Cardiac muscle cell (in vitro differentiated cells and primary cell): ENCODE results near the gene PHF21B. TPM values are rescaled to one million over a fixed set of nuclear protein-coding genes. Genes with fewer than 3 reads are reported as not detected.

Experiments
- DNase-seq, 2 donors: peaks; one replicate each; pipeline versions ENCODE4 v3.0.0 to v3.0.0-alpha.2; 2010 to 2017; ENCODE audit warnings: low read depth in 1 of 2, low spot score in 1 of 2
- H3K27ac ChIP-seq: fragments of 200-600 bp; sonication (generic); 2 replicates; pipeline ENCODE4 v1.5.1; 2016
- H3K27me3 ChIP-seq: fragments of 200-600 bp; sonication (generic); 2 replicates; pipeline ENCODE4 v1.6.0; 2016; ENCODE audit warnings: control low read depth
- H3K36me3 ChIP-seq: fragments of 200-600 bp; sonication (generic); 2 replicates; pipeline ENCODE4 v1.5.1; 2016; ENCODE audit warnings: control low read depth
- H3K4me1 ChIP-seq: fragments of 200-600 bp; sonication (generic); 2 replicates; pipeline ENCODE4 v1.8.1; 2017; ENCODE audit warnings: low read depth, mild to moderate bottlenecking, mixed run types
- H3K4me3 ChIP-seq: fragments of 200-600 bp; sonication (generic); 2 replicates; pipeline ENCODE4 v1.5.1; 2016; ENCODE audit warnings: mild to moderate bottlenecking
- H3K9me3 ChIP-seq: fragments of 200-600 bp; sonication (generic); 2 replicates; pipeline ENCODE4 v1.5.1; 2017; ENCODE audit warnings: low read depth, mild to moderate bottlenecking, control low read depth
- CTCF ChIP-seq: IDR thresholded peaks from 2 replicates; pipeline ENCODE4 v1.5.1; 2012; ENCODE audit warnings: low read depth, mild to moderate bottlenecking, low read length
- polyA plus RNA-seq: library from polyadenylated mRNA; unstranded; fragments of >200 nt; fragmentation: Nextera tagmentation; extraction: Ambion mirVana; gene quantifications from 2 replicates; pipeline ENCODE4 v1.2.1, GENCODE V29; 2016
- total RNA-seq: library from RNA; depleted of rRNA; stranded (reverse); fragments of >200 nt; gene quantifications from 2 replicates; pipeline ENCODE4 v1.2.3, GENCODE V29; 2016

Gene PHF21B
- total and polyA plus RNA-seq, 2 experiments from 2014 or later: 3.0 to 7.2 TPM

GRCh38 chr22:44995715-44996114 lies 14.1 kb downstream of the PHF21B start:
- H3K36me3 ChIP-seq: no peaks in the 10 kb centered on the region
- no peak for DNase-seq
- no peak for TF ChIP-seq CTCF
- H3K4me1 ChIP-seq: peaks cover 27% of the 10 kb centered on the region
- no peak overlapping the region for H3K4me3 ChIP-seq
- no peaks in the 10 kb centered on the region for H3K9me3 ChIP-seq
- H3K27ac ChIP-seq: no peak overlapping the region
- H3K27me3 ChIP-seq: no peaks in the 10 kb centered on the region

- Histone ChIP-seq H3K4me3 (no peak overlapping the region), H3K27ac (no peak overlapping the region), H3K27me3 (no peaks in the 10 kb centered on the region), H3K36me3 (no peaks in the 10 kb centered on the region), H3K9me3 (no peaks in the 10 kb centered on the region), H3K4me1 (peaks cover 27% of the 10 kb centered on the region)
- no peak for TF ChIP-seq CTCF
- peak in 1 of 2 donors; percentile 76 for DNase-seq
Measured at GRCh38 chr22:44995105-44995514, 14.7 kb downstream of the PHF21B start.

GRCh38 chr22:44994399-44995104 lies 15.3 kb downstream of the PHF21B start:
- DNase-seq: peak in 1 of 2 donors; percentile 10
- Histone ChIP-seq H3K4me3 (no peak overlapping the region), H3K9me3 (no peaks in the 10 kb centered on the region), H3K27me3 (no peaks in the 10 kb centered on the region), H3K27ac (no peak overlapping the region), H3K36me3 (no peaks in the 10 kb centered on the region), H3K4me1 (peaks cover 27% of the 10 kb centered on the region)
- TF ChIP-seq CTCF: no peak

GRCh38 chr22:44992166-44992565 lies 17.6 kb downstream of the PHF21B start:
- no peaks in the 10 kb centered on the region for H3K9me3 ChIP-seq
- TF ChIP-seq CTCF: no peak
- H3K4me3 ChIP-seq: no peak overlapping the region
- no peaks in the 10 kb centered on the region for H3K27me3 ChIP-seq
- peaks cover 27% of the 10 kb centered on the region for H3K4me1 ChIP-seq
- H3K36me3 ChIP-seq: no peaks in the 10 kb centered on the region
- no peak overlapping the region for H3K27ac ChIP-seq
- DNase-seq: no peak

GRCh38 chr22:44991218-44991617 lies 18.6 kb downstream of the PHF21B start:
- Histone ChIP-seq H3K27ac (no peak overlapping the region), H3K9me3 (no peaks in the 10 kb centered on the region), H3K4me3 (no peak overlapping the region), H3K4me1 (peaks cover 27% of the 10 kb centered on the region), H3K36me3 (no peaks in the 10 kb centered on the region), H3K27me3 (no peaks in the 10 kb centered on the region)
- no peak for TF ChIP-seq CTCF
- no peak for DNase-seq
